ENCODE data around the gene GADD45A.

DNA sequence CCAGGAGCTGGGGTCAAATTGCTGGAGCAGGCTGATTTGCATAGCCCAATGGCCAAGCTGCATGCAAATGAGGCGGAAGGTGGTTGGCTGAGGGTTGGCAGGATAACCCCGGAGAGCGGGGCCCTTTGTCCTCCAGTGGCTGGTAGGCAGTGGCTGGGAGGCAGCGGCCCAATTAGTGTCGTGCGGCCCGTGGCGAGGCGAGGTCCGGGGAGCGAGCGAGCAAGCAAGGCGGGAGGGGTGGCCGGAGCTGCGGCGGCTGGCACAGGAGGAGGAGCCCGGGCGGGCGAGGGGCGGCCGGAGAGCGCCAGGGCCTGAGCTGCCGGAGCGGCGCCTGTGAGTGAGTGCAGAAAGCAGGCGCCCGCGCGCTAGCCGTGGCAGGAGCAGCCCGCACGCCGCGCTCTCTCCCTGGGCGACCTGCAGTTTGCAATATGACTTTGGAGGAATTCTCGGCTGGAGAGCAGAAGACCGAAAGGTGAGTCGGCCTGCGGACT, at the start of gene GADD45A:
- TF ChIP-seq, protein P1, sequence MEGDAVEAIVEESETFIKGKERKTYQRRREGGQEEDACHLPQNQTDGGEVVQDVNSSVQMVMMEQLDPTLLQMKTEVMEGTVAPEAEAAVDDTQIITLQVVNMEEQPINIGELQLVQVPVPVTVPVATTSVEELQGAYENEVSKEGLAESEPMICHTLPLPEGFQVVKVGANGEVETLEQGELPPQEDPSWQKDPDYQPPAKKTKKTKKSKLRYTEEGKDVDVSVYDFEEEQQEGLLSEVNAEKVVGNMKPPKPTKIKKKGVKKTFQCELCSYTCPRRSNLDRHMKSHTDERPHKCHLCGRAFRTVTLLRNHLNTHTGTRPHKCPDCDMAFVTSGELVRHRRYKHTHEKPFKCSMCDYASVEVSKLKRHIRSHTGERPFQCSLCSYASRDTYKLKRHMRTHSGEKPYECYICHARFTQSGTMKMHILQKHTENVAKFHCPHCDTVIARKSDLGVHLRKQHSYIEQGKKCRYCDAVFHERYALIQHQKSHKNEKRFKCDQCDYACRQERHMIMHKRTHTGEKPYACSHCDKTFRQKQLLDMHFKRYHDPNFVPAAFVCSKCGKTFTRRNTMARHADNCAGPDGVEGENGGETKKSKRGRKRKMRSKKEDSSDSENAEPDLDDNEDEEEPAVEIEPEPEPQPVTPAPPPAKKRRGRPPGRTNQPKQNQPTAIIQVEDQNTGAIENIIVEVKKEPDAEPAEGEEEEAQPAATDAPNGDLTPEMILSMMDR (IDR thresholded peaks at IDR 0.05): no peak
- TF ChIP-seq ZFX (IDR thresholded peaks at IDR 0.05; ENCODE audit: borderline replicate concordance): no peak
